ENCODE measurements around the gene CGA.
A peak's percentile ranks its signal among the peaks of the same experiment; 100 is the strongest.

CGA gene

GRCh38 chr6:87074101-87074621 lies 20.7 kb downstream of the CGA start:
- Histone ChIP-seq H3K4me3 (ENCODE audit: low read length) (no peak overlapping the region), H2AFZ (ENCODE audit: low read depth, low read length) (no peak overlapping the region), H3K36me3 (ENCODE audit: insufficient read depth, low read length) (no peaks in the 10 kb centered on the region), H3K4me1 (ENCODE audit: insufficient read depth, low read length) (no peaks in the 10 kb centered on the region), H3K9me3 (ENCODE audit: low read length) (no peaks in the 10 kb centered on the region), H3K27me3 (ENCODE audit: insufficient read depth, low read length) (no peaks in the 10 kb centered on the region)

- no peaks in the 10 kb centered on the region for H3K9me3 ChIP-seq (ENCODE audit: low read length)
- no peak overlapping the region for H3K4me3 ChIP-seq (ENCODE audit: low read length)
- H3K4me1 ChIP-seq (ENCODE audit: insufficient read depth, low read length) = peaks cover 7% of the 10 kb centered on the region
- no peaks in the 10 kb centered on the region for H3K36me3 ChIP-seq (ENCODE audit: insufficient read depth, low read length)
- no peak overlapping the region for H2AFZ ChIP-seq (ENCODE audit: low read depth, low read length)
- no peaks in the 10 kb centered on the region for H3K27me3 ChIP-seq (ENCODE audit: insufficient read depth, low read length)
Observed at GRCh38 chr6:87071683-87072082, 23.2 kb downstream of the CGA start.

GRCh38 chr6:87070741-87071140 lies 24.2 kb downstream of the CGA start:
- Histone ChIP-seq H3K9me3 (ENCODE audit: low read length) (no peaks in the 10 kb centered on the region), H2AFZ (ENCODE audit: low read depth, low read length) (no peak overlapping the region), H3K27me3 (ENCODE audit: insufficient read depth, low read length) (no peaks in the 10 kb centered on the region), H3K4me1 (ENCODE audit: insufficient read depth, low read length) (peaks cover 9% of the 10 kb centered on the region), H3K36me3 (ENCODE audit: insufficient read depth, low read length) (no peaks in the 10 kb centered on the region), H3K4me3 (ENCODE audit: low read length) (no peak overlapping the region)

GRCh38 chr6:87068795-87069194 lies 26.1 kb downstream of the CGA start:
- H3K36me3 ChIP-seq (ENCODE audit: insufficient read depth, low read length) = no peaks in the 10 kb centered on the region
- H3K9me3 ChIP-seq (ENCODE audit: low read length) = no peaks in the 10 kb centered on the region
- H2AFZ ChIP-seq (ENCODE audit: low read depth, low read length) = no peak overlapping the region
- H3K4me1 ChIP-seq (ENCODE audit: insufficient read depth, low read length) = peaks cover 9% of the 10 kb centered on the region
- no peaks in the 10 kb centered on the region for H3K27me3 ChIP-seq (ENCODE audit: insufficient read depth, low read length)
- no peak overlapping the region for H3K4me3 ChIP-seq (ENCODE audit: low read length)

- Histone ChIP-seq H3K27me3 (ENCODE audit: insufficient read depth, low read length) (no peaks in the 10 kb centered on the region), H2AFZ (ENCODE audit: low read depth, low read length) (peak overlapping the region; percentile 96), H3K4me3 (ENCODE audit: low read length) (peak overlapping the region; percentile 47), H3K4me1 (ENCODE audit: insufficient read depth, low read length) (peaks cover 9% of the 10 kb centered on the region), H3K9me3 (ENCODE audit: low read length) (no peaks in the 10 kb centered on the region), H3K36me3 (ENCODE audit: insufficient read depth, low read length) (no peaks in the 10 kb centered on the region)
Observed at GRCh38 chr6:87066449-87067333, 28.2 kb downstream of the CGA start.

- H3K36me3 ChIP-seq (ENCODE audit: insufficient read depth, low read length) = no peaks in the 10 kb centered on the region
- no peak overlapping the region for H2AFZ ChIP-seq (ENCODE audit: low read depth, low read length)
- no peaks in the 10 kb centered on the region for H3K27me3 ChIP-seq (ENCODE audit: insufficient read depth, low read length)
- H3K9me3 ChIP-seq (ENCODE audit: low read length) = no peaks in the 10 kb centered on the region
- no peak overlapping the region for H3K4me3 ChIP-seq (ENCODE audit: low read length)
- H3K4me1 ChIP-seq (ENCODE audit: insufficient read depth, low read length) = peaks cover 9% of the 10 kb centered on the region
Observed at GRCh38 chr6:87065117-87065516, 29.8 kb downstream of the CGA start.

- Histone ChIP-seq H3K9me3 (ENCODE audit: low read length) (no peaks in the 10 kb centered on the region), H2AFZ (ENCODE audit: low read depth, low read length) (no peak overlapping the region), H3K4me1 (ENCODE audit: insufficient read depth, low read length) (no peaks in the 10 kb centered on the region), H3K36me3 (ENCODE audit: insufficient read depth, low read length) (no peaks in the 10 kb centered on the region), H3K27me3 (ENCODE audit: insufficient read depth, low read length) (peaks cover 3% of the 10 kb centered on the region), H3K4me3 (ENCODE audit: low read length) (no peak overlapping the region)
Observed at GRCh38 chr6:87059943-87060342, 35.0 kb downstream of the CGA start.

GRCh38 chr6:87054143-87054833 lies 40.6 kb downstream of the CGA start:
- Histone ChIP-seq H3K4me3 (ENCODE audit: low read length) (no peak overlapping the region), H3K9me3 (ENCODE audit: low read length) (no peaks in the 10 kb centered on the region), H3K36me3 (ENCODE audit: insufficient read depth, low read length) (no peaks in the 10 kb centered on the region), H2AFZ (ENCODE audit: low read depth, low read length) (no peak overlapping the region), H3K27me3 (ENCODE audit: insufficient read depth, low read length) (peaks cover 3% of the 10 kb centered on the region), H3K4me1 (ENCODE audit: insufficient read depth, low read length) (no peaks in the 10 kb centered on the region)

- no peaks in the 10 kb centered on the region for H3K4me1 ChIP-seq (ENCODE audit: insufficient read depth, low read length)
- no peak overlapping the region for H2AFZ ChIP-seq (ENCODE audit: low read depth, low read length)
- peaks cover 3% of the 10 kb centered on the region for H3K27me3 ChIP-seq (ENCODE audit: insufficient read depth, low read length)
- no peak overlapping the region for H3K4me3 ChIP-seq (ENCODE audit: low read length)
- no peaks in the 10 kb centered on the region for H3K36me3 ChIP-seq (ENCODE audit: insufficient read depth, low read length)
- no peaks in the 10 kb centered on the region for H3K9me3 ChIP-seq (ENCODE audit: low read length)
Observed at GRCh38 chr6:87053312-87053711, 41.6 kb downstream of the CGA start.

- no peaks in the 10 kb centered on the region for H3K36me3 ChIP-seq (ENCODE audit: insufficient read depth, low read length)
- no peaks in the 10 kb centered on the region for H3K9me3 ChIP-seq (ENCODE audit: low read length)
- no peak overlapping the region for H2AFZ ChIP-seq (ENCODE audit: low read depth, low read length)
- H3K27me3 ChIP-seq (ENCODE audit: insufficient read depth, low read length) = peaks cover 3% of the 10 kb centered on the region
- no peak overlapping the region for H3K4me3 ChIP-seq (ENCODE audit: low read length)
- no peaks in the 10 kb centered on the region for H3K4me1 ChIP-seq (ENCODE audit: insufficient read depth, low read length)
Observed at GRCh38 chr6:87049779-87050178, 45.1 kb downstream of the CGA start.

- no peak overlapping the region for H2AFZ ChIP-seq (ENCODE audit: low read depth, low read length)
- no peak overlapping the region for H3K4me3 ChIP-seq (ENCODE audit: low read length)
- H3K9me3 ChIP-seq (ENCODE audit: low read length) = no peaks in the 10 kb centered on the region
- peaks cover 3% of the 10 kb centered on the region for H3K27me3 ChIP-seq (ENCODE audit: insufficient read depth, low read length)
- no peaks in the 10 kb centered on the region for H3K36me3 ChIP-seq (ENCODE audit: insufficient read depth, low read length)
- H3K4me1 ChIP-seq (ENCODE audit: insufficient read depth, low read length) = no peaks in the 10 kb centered on the region
Observed at GRCh38 chr6:87045521-87046075, 49.3 kb downstream of the CGA start.

- Histone ChIP-seq H3K4me1 (ENCODE audit: insufficient read depth, low read length) (no peaks in the 10 kb centered on the region), H3K9me3 (ENCODE audit: low read length) (no peaks in the 10 kb centered on the region), H3K27me3 (ENCODE audit: insufficient read depth, low read length) (no peaks in the 10 kb centered on the region), H2AFZ (ENCODE audit: low read depth, low read length) (no peak overlapping the region), H3K36me3 (ENCODE audit: insufficient read depth, low read length) (no peaks in the 10 kb centered on the region), H3K4me3 (ENCODE audit: low read length) (no peak overlapping the region)
Observed at GRCh38 chr6:87040729-87041128, 54.2 kb downstream of the CGA start.

Data from neuron (in vitro differentiated cells).